ACC112 (cell line): ENCODE results near the gene RHEB.
A peak's percentile ranks its signal among the peaks of the same experiment; 100 is the strongest.

Experiments used
- H2AFZ ChIP-seq: fragments of 200-600 bp; sonication (generic); one replicate; pipeline ENCODE4 v1.6.0; 2017; ENCODE audit warnings: antibody characterized with exemption, low read length; ENCODE audit not compliant: unreplicated experiment
- H3K27ac ChIP-seq: fragments of 200-600 bp; sonication (generic); 2 replicates; pipeline ENCODE4 v1.5.1; 2014; ENCODE audit warnings: low read depth, mild to moderate bottlenecking, antibody characterized with exemption, low read length, moderate library complexity
- H3K27me3 ChIP-seq: fragments of 200-600 bp; sonication (generic); 2 replicates; pipeline ENCODE4 v1.6.1; 2014; ENCODE audit warnings: mild to moderate bottlenecking, antibody characterized with exemption, low read length, moderate library complexity, mixed read lengths; ENCODE audit not compliant: insufficient read depth
- H3K36me3 ChIP-seq: fragments of 200-600 bp; sonication (generic); 2 replicates; pipeline ENCODE4 v1.6.1; 2016; ENCODE audit warnings: mild to moderate bottlenecking, antibody characterized with exemption, low read length, moderate library complexity, mixed read lengths; ENCODE audit not compliant: insufficient read depth
- H3K4me1 ChIP-seq: fragments of 200-600 bp; sonication (generic); one replicate; pipeline ENCODE4 v1.6.1; 2016; ENCODE audit warnings: low read length, mixed read lengths; ENCODE audit not compliant: insufficient read depth, unreplicated experiment, control insufficient read depth
- H3K4me3 ChIP-seq: fragments of 200-600 bp; sonication (generic); 2 replicates; pipeline ENCODE4 v1.5.1; 2014; ENCODE audit warnings: mild to moderate bottlenecking, low read depth, low read length
- H3K79me2 ChIP-seq: fragments of 200-600 bp; sonication (generic); one replicate; pipeline ENCODE4 v1.6.0; 2016; ENCODE audit warnings: low read length; ENCODE audit not compliant: control insufficient read depth, unreplicated experiment, insufficient read depth

Gene RHEB

DNA sequence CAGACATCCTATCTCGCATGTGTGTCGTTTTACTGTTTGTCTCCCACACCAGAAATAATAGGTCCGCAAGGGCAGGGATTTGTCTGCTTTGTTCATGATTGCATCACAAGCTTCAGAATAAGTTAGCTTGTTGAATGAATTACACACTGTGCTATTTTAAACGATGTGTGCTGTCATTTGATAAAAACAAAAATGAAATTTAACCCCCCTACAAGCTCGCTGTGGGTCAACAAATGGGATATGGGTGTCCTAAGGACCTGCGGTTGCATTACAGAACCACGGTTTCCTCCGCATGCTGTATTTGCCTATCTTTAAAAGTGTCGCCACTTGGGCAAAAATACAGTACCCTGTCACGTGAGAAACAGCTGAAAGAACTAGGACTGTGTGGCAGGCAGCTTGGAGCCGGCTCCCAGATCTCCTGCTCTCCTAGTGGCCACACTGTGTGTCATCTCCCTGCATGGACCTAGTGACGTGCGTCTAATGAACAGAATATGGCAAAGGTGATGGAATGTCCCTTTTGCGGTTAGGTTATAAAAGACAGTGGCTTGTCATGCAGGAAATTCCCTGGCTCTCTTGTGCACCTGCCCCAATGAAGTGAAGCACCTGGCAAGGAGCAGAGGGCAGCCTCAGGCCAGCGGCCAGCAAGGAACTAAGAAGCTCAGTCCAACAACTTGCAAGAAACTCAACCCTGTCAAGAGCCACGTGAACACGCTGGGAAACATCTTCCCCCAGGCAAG, 46.9 kb downstream of the RHEB start:
- no peak overlapping the region for H2AFZ ChIP-seq

GRCh38 chr7:151470711-151471110, 49.0 kb downstream of the RHEB start:
- Histone ChIP-seq H3K36me3 (peaks cover 30% of the 10 kb centered on the region), H3K27ac (no peak overlapping the region), H3K79me2 (peaks cover 9% of the 10 kb centered on the region)

More for the DNA sequence above, 46.9 kb downstream of the RHEB start:
- H3K4me1 ChIP-seq, result peaks cover 13% of the 10 kb centered on the region
- no peak overlapping the region for H3K27ac ChIP-seq
- H3K27me3 ChIP-seq, result no peaks in the 10 kb centered on the region
- H3K79me2 ChIP-seq, result peaks cover 30% of the 10 kb centered on the region
- peaks cover 18% of the 10 kb centered on the region for H3K36me3 ChIP-seq
- no peak overlapping the region for H3K4me3 ChIP-seq

DNA sequence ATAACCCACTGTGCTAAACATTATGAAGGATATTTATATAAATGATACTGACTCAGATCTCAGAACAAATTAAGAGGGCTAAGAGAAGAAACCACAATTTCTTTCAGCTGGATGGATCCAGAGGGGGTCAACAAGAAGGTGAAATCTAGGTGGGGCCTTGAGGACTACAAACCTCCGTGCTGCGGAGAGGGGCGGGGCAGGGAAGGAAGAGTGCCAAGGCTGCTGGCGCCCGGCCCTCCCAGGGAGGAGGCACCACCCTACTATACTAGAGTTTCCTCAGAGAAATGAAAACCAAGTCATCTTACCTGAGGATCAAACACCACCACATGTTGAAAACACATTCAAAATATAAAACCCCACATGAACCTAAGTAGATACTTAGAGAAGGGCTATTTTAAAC, 50.4 kb downstream of the RHEB start:
- Histone ChIP-seq H3K36me3 (peaks cover 36% of the 10 kb centered on the region), H3K27me3 (no peaks in the 10 kb centered on the region), H3K27ac (no peak overlapping the region), H2AFZ (no peak overlapping the region), H3K4me1 (peaks cover 13% of the 10 kb centered on the region), H3K4me3 (no peak overlapping the region), H3K79me2 (peaks cover 9% of the 10 kb centered on the region)

More at GRCh38 chr7:151470711-151471110, 49.0 kb downstream of the RHEB start:
- no peak overlapping the region for H3K4me3 ChIP-seq
- no peak overlapping the region for H2AFZ ChIP-seq
- peaks cover 13% of the 10 kb centered on the region for H3K4me1 ChIP-seq
- H3K27me3 ChIP-seq, result no peaks in the 10 kb centered on the region

DNA sequence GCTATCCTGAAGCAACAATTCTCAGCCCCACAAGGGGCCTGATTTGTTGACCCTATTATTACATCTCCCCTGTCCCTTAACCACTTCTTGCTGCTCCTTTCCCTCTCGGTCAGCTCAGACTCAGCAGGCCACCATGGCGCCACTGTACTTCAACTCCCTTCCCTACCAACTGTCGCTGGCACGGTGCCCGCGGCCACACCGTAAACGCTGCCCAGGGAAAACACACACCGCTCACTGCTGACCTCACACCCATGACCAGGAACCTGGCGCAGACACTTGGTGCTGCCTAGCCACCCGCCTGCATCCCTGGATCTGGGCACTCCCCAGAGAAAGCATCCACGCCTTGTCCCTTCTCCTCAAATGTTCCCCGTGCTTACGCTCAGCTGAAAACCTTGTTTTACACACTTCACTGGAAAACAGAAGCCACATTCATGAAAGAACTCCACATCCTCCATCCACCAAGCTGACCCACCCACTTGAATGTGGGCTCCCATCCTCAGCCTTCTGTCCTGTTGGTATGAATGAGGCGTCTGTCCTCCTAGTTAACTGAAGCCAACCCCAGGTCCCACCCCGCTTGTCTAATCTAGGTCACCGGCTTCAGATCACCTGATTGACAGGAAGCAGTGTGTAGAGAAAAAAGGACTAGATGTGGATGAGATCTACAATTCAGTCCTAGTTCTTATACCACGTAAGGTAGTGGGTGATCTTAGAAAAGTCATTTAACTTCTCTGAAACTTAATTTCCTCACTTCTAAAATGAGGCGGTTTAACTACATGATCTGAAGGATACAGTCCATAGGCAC, 51.3 kb downstream of the RHEB start:
- peaks cover 40% of the 10 kb centered on the region for H3K36me3 ChIP-seq
- peaks cover 13% of the 10 kb centered on the region for H3K4me1 ChIP-seq
- peaks cover 8% of the 10 kb centered on the region for H3K79me2 ChIP-seq
- no peak overlapping the region for H3K27ac ChIP-seq
- H2AFZ ChIP-seq, result no peak overlapping the region
- H3K4me3 ChIP-seq, result no peak overlapping the region
- no peaks in the 10 kb centered on the region for H3K27me3 ChIP-seq

DNA sequence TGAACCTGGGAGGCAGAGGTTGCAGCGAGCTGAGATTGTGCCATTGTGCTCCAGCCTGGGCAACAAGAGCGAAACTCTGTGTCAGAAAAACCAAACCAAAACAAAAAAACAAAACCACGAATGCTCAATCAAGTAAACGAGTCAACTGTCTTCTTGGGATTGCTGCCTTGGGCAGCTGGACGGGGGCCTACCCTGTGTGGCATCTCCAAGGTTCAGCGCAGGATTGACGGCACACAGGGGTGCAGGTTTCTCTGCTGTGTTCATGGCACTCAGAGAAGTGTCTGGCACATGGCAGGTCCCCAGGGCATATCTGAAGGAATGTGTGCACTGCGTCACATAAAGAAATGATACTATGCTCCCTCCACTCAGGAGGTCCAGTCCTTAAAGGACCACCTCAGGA, 54.5 kb downstream of the RHEB start:
- peaks cover 37% of the 10 kb centered on the region for H3K36me3 ChIP-seq

GRCh38 chr7:151462306-151462779, 57.4 kb downstream of the RHEB start:
- Histone ChIP-seq H3K79me2 (no peaks in the 10 kb centered on the region), H3K27ac (no peak overlapping the region), H3K4me1 (peaks cover 18% of the 10 kb centered on the region), H3K36me3 (peaks cover 23% of the 10 kb centered on the region), H3K4me3 (no peak overlapping the region), H2AFZ (no peak overlapping the region), H3K27me3 (no peaks in the 10 kb centered on the region)

More for the DNA sequence above, 54.5 kb downstream of the RHEB start:
- Histone ChIP-seq H3K27me3 (no peaks in the 10 kb centered on the region), H2AFZ (no peak overlapping the region), H3K79me2 (no peaks in the 10 kb centered on the region), H3K4me1 (peaks cover 7% of the 10 kb centered on the region), H3K27ac (no peak overlapping the region), H3K4me3 (no peak overlapping the region)

- Histone ChIP-seq H3K27ac (no peak overlapping the region), H3K4me3 (no peak overlapping the region), H2AFZ (no peak overlapping the region), H3K79me2 (no peaks in the 10 kb centered on the region), H3K36me3 (peaks cover 23% of the 10 kb centered on the region), H3K27me3 (no peaks in the 10 kb centered on the region), H3K4me1 (peaks cover 18% of the 10 kb centered on the region)
These were observed 57.8 kb downstream of the RHEB start for GRCh38 chr7:151461942-151462230.

DNA sequence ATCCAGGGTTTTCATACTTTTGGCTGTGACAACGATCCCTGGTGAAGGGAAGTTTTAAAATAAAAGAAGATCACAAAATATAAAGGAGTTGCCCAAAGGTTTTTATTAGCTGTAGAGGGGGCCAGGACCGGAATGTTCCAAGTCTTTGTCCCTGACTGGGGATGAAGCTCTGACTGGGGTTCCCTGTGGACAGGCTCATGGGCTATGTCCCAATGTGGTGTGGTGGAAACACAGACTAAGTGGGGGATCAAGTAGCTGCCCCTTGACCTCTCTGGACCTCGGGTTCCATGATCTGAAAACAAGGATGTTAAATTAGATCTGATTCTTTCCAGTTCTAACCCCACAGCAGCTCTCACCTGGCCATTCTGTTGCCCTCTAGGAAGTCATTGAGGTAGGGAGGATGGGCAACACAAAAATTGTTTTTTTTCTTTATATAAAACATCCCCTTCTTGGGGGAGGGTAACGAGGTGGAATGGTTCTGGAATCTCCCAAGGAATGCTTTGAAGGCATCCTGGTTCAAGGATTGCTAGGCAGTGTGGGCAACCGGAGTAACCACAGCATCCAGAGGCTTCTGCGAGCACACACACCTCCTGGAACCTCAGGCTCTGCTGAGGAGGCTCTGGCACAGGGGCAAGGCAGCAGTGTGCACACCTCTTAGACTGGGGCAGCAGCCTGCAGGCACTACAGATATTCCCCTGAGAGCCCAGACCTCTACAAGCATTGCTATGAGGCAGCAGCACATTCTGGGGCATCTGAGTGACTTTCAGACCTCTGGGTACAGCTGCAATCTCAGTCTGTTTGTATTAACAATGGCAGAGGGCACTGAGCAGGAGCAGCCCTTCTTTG, 58.4 kb downstream of the RHEB start:
- no peaks in the 10 kb centered on the region for H3K27me3 ChIP-seq
- H3K4me1 ChIP-seq, result peaks cover 18% of the 10 kb centered on the region
- H3K36me3 ChIP-seq, result peaks cover 20% of the 10 kb centered on the region
- no peak overlapping the region for H2AFZ ChIP-seq
- no peak overlapping the region for H3K27ac ChIP-seq
- H3K79me2 ChIP-seq, result no peaks in the 10 kb centered on the region
- no peak overlapping the region for H3K4me3 ChIP-seq

GRCh38 chr7:151460474-151460855, 59.2 kb downstream of the RHEB start:
- Histone ChIP-seq H3K4me1 (peaks cover 18% of the 10 kb centered on the region), H2AFZ (no peak overlapping the region), H3K27me3 (no peaks in the 10 kb centered on the region), H3K27ac (peak overlapping the region; percentile 54), H3K4me3 (peak overlapping the region; percentile 55), H3K36me3 (peaks cover 12% of the 10 kb centered on the region), H3K79me2 (no peaks in the 10 kb centered on the region)

- Histone ChIP-seq H3K4me3 (peak overlapping the region; percentile 55), H3K79me2 (no peaks in the 10 kb centered on the region), H2AFZ (no peak overlapping the region)
These were observed 59.8 kb downstream of the RHEB start for GRCh38 chr7:151459726-151460473.

More at GRCh38 chr7:151459726-151460473, 59.8 kb downstream of the RHEB start:
- H3K27me3 ChIP-seq, result no peaks in the 10 kb centered on the region
- H3K4me1 ChIP-seq, result peaks cover 18% of the 10 kb centered on the region
- peaks cover 8% of the 10 kb centered on the region; the same call in 1 of the 2 replicates for H3K36me3 ChIP-seq
- H3K27ac ChIP-seq, result peak overlapping the region; percentile 54
